ENCODE measurements around the gene FNBP1. TPM values are rescaled to one million over a fixed set of nuclear protein-coding genes. Genes with fewer than 3 reads are reported as not detected.
A peak's percentile ranks its signal among the peaks of the same experiment; 100 is the strongest.

Gene FNBP1
- total and polyA plus RNA-seq, 2 experiments from 2014 or later: 26.6 to 28.8 TPM

- H3K36me3 Mint-ChIP-seq (ENCODE audit: low read depth): peaks cover 8% of the 10 kb centered on the region
- no peak overlapping the region for H3K4me3 Mint-ChIP-seq
- TF ChIP-seq CREB1 (CRISPR knock-in tag; IDR thresholded peaks at IDR 0.05; ENCODE audit: low read depth): no peak
- TF ChIP-seq, protein P1, sequence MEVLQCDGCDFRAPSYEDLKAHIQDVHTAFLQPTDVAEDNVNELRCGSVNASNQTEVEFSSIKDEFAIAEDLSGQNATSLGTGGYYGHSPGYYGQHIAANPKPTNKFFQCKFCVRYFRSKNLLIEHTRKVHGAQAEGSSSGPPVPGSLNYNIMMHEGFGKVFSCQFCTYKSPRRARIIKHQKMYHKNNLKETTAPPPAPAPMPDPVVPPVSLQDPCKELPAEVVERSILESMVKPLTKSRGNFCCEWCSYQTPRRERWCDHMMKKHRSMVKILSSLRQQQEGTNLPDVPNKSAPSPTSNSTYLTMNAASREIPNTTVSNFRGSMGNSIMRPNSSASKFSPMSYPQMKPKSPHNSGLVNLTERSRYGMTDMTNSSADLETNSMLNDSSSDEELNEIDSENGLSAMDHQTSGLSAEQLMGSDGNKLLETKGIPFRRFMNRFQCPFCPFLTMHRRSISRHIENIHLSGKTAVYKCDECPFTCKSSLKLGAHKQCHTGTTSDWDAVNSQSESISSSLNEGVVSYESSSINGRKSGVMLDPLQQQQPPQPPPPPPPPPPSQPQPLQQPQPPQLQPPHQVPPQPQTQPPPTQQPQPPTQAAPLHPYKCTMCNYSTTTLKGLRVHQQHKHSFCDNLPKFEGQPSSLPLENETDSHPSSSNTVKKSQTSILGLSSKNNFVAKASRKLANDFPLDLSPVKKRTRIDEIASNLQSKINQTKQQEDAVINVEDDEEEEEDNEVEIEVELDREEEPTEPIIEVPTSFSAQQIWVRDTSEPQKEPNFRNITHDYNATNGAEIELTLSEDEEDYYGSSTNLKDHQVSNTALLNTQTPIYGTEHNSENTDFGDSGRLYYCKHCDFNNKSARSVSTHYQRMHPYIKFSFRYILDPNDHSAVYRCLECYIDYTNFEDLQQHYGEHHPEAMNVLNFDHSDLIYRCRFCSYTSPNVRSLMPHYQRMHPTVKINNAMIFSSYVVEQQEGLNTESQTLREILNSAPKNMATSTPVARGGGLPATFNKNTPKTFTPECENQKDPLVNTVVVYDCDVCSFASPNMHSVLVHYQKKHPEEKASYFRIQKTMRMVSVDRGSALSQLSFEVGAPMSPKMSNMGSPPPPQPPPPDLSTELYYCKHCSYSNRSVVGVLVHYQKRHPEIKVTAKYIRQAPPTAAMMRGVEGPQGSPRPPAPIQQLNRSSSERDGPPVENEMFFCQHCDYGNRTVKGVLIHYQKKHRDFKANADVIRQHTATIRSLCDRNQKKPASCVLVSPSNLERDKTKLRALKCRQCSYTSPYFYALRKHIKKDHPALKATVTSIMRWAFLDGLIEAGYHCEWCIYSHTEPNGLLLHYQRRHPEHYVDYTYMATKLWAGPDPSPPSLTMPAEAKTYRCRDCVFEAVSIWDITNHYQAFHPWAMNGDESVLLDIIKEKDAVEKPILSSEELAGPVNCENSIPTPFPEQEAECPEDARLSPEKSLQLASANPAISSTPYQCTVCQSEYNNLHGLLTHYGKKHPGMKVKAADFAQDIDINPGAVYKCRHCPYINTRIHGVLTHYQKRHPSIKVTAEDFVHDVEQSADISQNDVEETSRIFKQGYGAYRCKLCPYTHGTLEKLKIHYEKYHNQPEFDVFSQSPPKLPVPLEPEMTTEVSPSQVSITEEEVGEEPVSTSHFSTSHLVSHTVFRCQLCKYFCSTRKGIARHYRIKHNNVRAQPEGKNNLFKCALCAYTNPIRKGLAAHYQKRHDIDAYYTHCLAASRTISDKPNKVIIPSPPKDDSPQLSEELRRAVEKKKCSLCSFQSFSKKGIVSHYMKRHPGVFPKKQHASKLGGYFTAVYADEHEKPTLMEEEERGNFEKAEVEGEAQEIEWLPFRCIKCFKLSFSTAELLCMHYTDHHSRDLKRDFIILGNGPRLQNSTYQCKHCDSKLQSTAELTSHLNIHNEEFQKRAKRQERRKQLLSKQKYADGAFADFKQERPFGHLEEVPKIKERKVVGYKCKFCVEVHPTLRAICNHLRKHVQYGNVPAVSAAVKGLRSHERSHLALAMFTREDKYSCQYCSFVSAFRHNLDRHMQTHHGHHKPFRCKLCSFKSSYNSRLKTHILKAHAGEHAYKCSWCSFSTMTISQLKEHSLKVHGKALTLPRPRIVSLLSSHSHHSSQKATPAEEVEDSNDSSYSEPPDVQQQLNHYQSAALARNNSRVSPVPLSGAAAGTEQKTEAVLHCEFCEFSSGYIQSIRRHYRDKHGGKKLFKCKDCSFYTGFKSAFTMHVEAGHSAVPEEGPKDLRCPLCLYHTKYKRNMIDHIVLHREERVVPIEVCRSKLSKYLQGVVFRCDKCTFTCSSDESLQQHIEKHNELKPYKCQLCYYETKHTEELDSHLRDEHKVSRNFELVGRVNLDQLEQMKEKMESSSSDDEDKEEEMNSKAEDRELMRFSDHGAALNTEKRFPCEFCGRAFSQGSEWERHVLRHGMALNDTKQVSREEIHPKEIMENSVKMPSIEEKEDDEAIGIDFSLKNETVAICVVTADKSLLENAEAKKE (CRISPR knock-in tag; IDR thresholded peaks at IDR 0.05): no peak
- H3K4me1 Mint-ChIP-seq: peaks cover 2% of the 10 kb centered on the region; the same call in 2 of the 3 replicates
- H3K9me3 Mint-ChIP-seq: peaks cover 2% of the 10 kb centered on the region; the same call in 1 of the 3 replicates
- H3K27me3 Mint-ChIP-seq (ENCODE audit: insufficient read depth, low read depth, poor library complexity): peaks cover 3% of the 10 kb centered on the region
- H3K27ac ChIP-seq (ENCODE audit: low read depth): no peak overlapping the region
- H3K4me3 ChIP-seq: no peak overlapping the region
- no peaks in the 10 kb centered on the region for H3K79me2 ChIP-seq (replicated peaks; ENCODE audit: insufficient read depth)
- no peaks in the 10 kb centered on the region for H3K9me2 ChIP-seq (ENCODE audit: insufficient read depth)
- H3K27ac Mint-ChIP-seq: no peak overlapping the region
- H3K4me1 ChIP-seq (ENCODE audit: insufficient read depth): no peaks in the 10 kb centered on the region
- H3K36me3 ChIP-seq (ENCODE audit: insufficient read depth): no peaks in the 10 kb centered on the region
- no peaks in the 10 kb centered on the region for H3K27me3 ChIP-seq (ENCODE audit: insufficient read depth)
- 0 out of 2 replicates have a peak, but pooled peaks cover 6% of the 10 kb centered on the region for H3F3A ChIP-seq (replicated peaks; ENCODE audit: low read depth)
- DNase-seq (ENCODE audit: low spot score) (no peak), ATAC-seq (no peak)
- no peak overlapping the region for H2AFZ ChIP-seq
- H4K20me1 ChIP-seq (replicated peaks; ENCODE audit: insufficient read depth): no peaks in the 10 kb centered on the region
- H3K4me2 ChIP-seq: no peak overlapping the region
Observed at GRCh38 chr9:129952337-129952736, 90.7 kb downstream of the FNBP1 start.

GRCh38 chr9:129949821-129950220 is 93.2 kb downstream of the FNBP1 start:
- peaks cover 2% of the 10 kb centered on the region for H3K27me3 Mint-ChIP-seq (ENCODE audit: insufficient read depth, low read depth, poor library complexity)
- no peaks in the 10 kb centered on the region for H3K4me1 ChIP-seq (ENCODE audit: insufficient read depth)
- no peak overlapping the region for H2AFZ ChIP-seq
- H3K79me2 ChIP-seq (replicated peaks; ENCODE audit: insufficient read depth): no peaks in the 10 kb centered on the region
- H3K9me2 ChIP-seq (ENCODE audit: insufficient read depth): no peaks in the 10 kb centered on the region
- H3K4me3 Mint-ChIP-seq: no peak overlapping the region
- H3K9me3 Mint-ChIP-seq: no peaks in the 10 kb centered on the region
- peaks cover under 1% of the 10 kb centered on the region; the same call in 1 of the 3 replicates for H3K4me1 Mint-ChIP-seq
- DNase-seq (ENCODE audit: low spot score) (no peak), ATAC-seq (no peak)
- H4K20me1 ChIP-seq (replicated peaks; ENCODE audit: insufficient read depth): no peaks in the 10 kb centered on the region
- H3K36me3 Mint-ChIP-seq (ENCODE audit: low read depth): no peaks in the 10 kb centered on the region
- H3K4me3 ChIP-seq: no peak overlapping the region
- H3K27ac ChIP-seq (ENCODE audit: low read depth): 0 out of 2 replicates have a peak overlapping the region, but pooled peaks have one; percentile 63
- no peaks in the 10 kb centered on the region for H3K36me3 ChIP-seq (ENCODE audit: insufficient read depth)
- 0 out of 2 replicates have a peak, but pooled peaks cover 6% of the 10 kb centered on the region for H3F3A ChIP-seq (replicated peaks; ENCODE audit: low read depth)
- no peak overlapping the region for H3K27ac Mint-ChIP-seq
- H3K4me2 ChIP-seq: no peak overlapping the region
- H3K27me3 ChIP-seq (ENCODE audit: insufficient read depth): no peaks in the 10 kb centered on the region
- TF ChIP-seq STAT1 (IDR thresholded peaks at IDR 0.05; ENCODE audit: unreplicated experiment) (no peak), ZNF114 (CRISPR knock-in tag; IDR thresholded peaks at IDR 0.05) (no peak), ZNF331 (CRISPR knock-in tag; IDR thresholded peaks at IDR 0.05; ENCODE audit: low read depth) (no peak), POLR2AphosphoS5 (IDR thresholded peaks at IDR 0.05; ENCODE audit: low read depth) (no peak), JUNB (IDR thresholded peaks at IDR 0.05; ENCODE audit: unreplicated experiment) (no peak)
- TF ChIP-seq, protein P2, sequence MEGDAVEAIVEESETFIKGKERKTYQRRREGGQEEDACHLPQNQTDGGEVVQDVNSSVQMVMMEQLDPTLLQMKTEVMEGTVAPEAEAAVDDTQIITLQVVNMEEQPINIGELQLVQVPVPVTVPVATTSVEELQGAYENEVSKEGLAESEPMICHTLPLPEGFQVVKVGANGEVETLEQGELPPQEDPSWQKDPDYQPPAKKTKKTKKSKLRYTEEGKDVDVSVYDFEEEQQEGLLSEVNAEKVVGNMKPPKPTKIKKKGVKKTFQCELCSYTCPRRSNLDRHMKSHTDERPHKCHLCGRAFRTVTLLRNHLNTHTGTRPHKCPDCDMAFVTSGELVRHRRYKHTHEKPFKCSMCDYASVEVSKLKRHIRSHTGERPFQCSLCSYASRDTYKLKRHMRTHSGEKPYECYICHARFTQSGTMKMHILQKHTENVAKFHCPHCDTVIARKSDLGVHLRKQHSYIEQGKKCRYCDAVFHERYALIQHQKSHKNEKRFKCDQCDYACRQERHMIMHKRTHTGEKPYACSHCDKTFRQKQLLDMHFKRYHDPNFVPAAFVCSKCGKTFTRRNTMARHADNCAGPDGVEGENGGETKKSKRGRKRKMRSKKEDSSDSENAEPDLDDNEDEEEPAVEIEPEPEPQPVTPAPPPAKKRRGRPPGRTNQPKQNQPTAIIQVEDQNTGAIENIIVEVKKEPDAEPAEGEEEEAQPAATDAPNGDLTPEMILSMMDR (conservative IDR thresholded peaks at IDR 0.05; ENCODE audit: low read depth in 2 of 2): no peak
